ENCODE measurements around the gene TBCK.
"Not testable (repeated sequence)": the region's sequence is repeated elsewhere in the genome, so short reads cannot be mapped to it uniquely, and the experiment has no call there.

The TBCK gene

GRCh38 chr4:106315968-106316772 is at the start of gene TBCK, which contains the start of gene AIMP1:
TSS of gene TBCK (minus strand) at chr4:106316209. CDS start at chr4:106308960, 7,249 bp downstream.
TSS of gene AIMP1 (plus strand) at chr4:106316550. CDS start at chr4:106325010, 8,460 bp downstream.
- peak; percentile 82 for DNase-seq

GRCh38 chr4:106365613-106366012 is 49.6 kb upstream of the TBCK start:
- DNase-seq, result no peak

GRCh38 chr4:106364282-106364681 is 48.3 kb upstream of the TBCK start:
- DNase-seq, result no peak

- no peak for DNase-seq
Measured at GRCh38 chr4:106362086-106362825, 46.2 kb upstream of the TBCK start.

GRCh38 chr4:106358899-106359298 is 42.9 kb upstream of the TBCK start:
- no peak for DNase-seq

DNA sequence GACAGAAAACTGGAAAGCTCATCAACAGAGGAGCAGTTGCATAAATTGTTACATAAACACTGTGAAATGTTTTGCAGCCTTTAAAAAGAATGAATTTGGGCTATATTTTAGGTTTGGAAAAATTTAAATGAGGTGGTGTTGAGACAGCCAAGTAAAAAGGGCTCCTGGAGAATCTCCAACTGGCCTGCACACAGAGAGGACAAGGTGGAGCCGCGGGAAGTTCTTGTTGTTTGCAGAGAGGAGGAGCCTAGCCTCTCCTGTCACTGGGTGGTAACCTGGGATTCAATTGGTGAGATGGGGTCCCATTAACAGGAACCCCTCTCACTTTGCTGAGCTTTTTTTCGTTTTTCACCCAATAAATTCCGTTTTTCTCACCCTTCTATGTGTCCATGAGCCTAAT is 39.2 kb upstream of the TBCK start:
- no peak for DNase-seq

- no peak for DNase-seq
Measured at GRCh38 chr4:106353786-106354185, 37.8 kb upstream of the TBCK start.

- DNase-seq, result no peak
Measured at GRCh38 chr4:106351016-106351415, 35.0 kb upstream of the TBCK start.

DNA sequence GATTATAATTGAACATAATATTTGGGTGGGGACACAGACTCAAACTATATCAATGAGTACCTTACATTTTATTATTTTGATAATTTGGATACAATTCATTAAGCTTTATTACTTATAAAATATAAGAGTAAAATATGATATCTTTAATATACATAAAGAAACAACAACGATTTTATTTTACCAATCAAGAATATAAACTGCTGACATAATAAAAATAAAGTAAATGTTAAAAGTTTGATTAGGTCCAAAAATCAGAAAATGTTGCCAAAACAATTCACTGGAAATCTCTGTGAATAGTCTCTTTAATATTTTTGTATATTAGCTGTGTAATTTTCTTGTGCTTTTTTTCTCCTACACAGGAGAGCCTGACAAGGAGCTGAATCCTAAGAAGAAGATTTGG is 31.2 kb upstream of the TBCK start:
- DNase-seq, result no peak

DNA sequence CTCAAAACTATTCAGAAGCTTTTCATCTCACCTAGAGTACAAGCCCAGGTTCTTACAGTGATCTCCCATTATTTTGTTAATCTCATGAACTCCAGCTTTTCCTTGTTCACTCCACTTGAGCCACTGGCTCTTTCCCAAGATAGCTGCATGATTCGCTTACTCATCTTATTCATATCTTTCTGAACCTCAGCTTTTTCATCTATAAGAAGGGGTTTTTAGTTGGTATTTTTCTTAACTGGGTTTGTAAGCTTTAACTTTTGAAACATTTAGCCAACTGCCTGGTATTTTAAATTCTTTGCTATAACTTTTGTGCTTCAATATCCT is 28.6 kb upstream of the TBCK start:
- no peak for DNase-seq

GRCh38 chr4:106343865-106344646 is 28.0 kb upstream of the TBCK start:
- no peak for DNase-seq

DNA sequence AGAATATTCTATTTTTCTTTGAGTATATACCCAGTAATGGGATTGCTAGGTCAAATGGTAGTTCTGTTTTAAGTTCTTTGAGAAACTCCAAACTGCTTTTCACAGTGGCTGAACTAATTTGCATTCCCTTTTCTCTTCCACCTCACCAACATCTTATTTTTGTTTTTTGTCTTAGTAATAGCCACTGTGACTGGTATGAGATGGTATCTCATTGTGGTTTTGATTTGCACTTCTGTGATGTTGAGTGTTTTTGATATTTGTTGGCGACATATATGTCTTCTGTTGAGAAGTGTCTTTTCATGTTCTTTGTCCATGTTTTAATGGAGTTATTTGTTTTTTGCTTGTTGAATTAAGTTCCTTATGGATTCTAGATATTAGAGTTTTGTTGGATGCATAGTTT is 24.8 kb upstream of the TBCK start:
- DNase-seq, result no peak

DNA sequence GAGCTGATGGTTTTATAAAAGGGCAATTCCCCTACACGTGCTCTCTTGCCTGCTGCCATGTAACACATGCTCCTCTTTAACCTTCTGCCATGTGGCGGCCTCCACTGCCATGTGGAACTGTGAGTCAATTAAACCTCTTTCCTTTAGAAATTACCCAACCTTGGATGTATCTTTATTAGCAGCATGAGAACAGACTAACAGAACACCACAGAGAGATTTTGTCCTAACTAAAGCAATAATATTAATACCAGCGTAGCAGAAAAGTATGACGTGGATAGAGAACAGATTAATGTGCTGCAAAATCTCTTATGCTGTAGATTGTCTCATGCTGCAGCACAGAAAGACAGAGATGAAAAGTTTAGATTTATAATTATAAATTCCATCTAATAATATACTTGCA is 23.4 kb upstream of the TBCK start:
- no peak for DNase-seq

GRCh38 chr4:106338671-106339070 is 22.7 kb upstream of the TBCK start:
- DNase-seq, result no peak

DNA sequence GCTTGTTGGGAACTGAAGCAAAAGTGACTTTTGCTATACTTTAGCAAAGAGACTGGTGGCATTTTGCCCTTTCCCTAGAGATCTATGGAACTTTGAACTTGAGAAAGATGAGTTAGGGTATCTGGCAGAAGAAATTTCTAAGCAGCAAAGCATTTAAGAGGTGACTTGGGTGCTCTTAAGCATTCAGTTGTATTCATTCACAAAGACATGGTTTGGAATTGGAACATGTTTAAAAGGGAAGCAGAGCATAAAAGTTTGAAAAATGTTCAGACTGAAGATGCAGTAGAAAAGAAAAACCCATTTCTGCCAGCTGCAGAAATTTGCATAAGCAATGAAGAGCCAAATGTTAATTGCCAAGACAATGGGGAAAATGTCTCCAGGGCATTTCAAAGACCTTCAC is 21.9 kb upstream of the TBCK start:
- DNase-seq, result no peak

DNA sequence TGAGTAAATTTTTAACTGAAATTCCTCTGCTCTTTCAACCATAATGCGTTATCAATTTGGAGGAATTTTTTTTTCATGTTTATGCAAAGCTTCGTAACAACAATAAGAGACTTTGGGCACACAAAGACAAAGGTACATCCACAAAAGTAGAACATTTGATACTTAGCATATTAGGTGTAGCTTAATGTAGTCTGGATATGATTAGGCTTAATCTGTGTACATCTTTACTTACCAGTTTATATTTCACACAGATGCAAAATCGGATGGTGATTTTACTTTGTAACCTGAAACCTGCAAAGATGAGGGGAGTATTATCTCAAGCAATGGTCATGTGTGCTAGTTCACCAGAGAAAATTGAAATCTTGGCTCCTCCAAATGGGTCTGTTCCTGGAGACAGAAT is 20.6 kb upstream of the TBCK start:
- no peak for DNase-seq

DNA sequence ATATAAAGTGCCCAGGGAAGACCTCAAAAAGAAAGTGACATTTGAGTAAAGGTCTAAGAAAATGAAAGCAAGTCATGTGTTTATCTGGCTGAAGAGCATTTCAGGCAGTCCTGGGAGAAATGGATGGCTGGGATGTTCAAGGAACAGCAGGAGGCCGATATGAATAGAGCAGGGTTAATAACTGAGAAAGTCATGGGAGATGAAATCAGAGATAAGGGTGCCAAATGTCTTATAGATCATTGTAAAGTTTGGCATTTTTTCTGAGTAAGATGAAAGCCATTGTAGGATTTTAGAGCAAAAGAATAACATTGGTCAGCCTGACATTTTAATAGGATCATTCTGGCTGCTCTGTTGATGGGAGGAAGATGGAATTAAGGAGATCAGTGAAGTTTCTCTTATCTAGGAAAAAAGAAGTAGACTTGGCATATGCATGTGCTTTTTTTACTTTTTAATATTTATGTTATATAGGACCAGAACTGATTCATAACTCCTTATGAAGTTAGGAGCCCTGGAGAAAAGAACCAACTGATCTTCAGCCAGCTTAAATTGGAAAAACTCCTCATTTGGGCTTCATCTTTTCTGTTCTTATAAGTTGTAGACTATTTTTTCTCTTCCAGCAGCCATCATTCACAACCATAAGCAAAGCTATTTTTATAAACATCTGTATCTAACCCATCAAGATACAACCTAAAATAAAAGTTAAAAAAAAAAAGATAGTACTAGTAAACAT is 18.9 kb upstream of the TBCK start:
- no peak for DNase-seq

DNA sequence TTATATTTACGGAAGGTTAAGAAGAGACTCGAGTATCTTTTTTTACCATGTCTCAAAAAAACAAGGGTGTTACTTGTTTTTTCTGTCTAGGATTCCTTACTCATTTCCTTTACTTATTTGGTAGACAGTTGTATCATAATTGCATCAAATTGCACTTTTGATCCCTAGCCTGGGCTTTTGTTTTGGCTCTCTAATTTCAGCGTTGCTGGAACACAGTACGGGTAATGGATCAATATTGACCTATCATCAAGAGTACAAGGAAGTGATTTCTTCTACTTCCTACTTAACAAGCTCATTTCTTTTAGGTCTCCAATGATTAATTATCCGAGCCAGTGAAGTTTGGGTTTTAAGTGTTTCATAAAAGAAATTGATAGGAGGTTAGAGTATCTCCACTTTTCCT is 17.2 kb upstream of the TBCK start:
- no peak for DNase-seq

DNA sequence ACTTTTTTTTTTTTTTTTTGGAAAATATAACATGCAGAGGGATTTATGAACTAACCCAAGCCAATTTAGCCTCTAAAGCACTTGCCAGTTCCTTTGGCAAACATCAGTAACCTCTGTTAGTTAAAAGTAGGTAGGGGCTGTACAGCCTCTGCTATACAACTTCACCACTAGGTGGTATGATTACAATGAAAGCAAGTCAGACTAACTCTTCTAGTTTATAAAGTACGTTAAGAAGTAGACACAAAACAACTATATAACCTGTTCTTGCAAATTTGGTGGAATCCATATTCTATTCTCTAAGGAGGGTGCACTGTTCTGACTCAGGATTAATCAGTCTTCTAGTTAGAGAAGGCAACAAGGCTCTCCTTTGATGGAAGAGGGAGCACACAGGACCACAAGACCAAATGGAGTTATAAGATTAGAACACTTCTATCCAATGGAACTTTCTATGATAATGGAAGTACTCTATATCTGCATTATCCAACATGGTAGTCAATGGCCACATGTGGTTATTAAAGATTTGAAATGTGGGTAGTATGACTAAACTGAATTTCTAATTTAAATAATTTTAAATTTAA is 13.1 kb upstream of the TBCK start:
- DNase-seq, result no peak

DNA sequence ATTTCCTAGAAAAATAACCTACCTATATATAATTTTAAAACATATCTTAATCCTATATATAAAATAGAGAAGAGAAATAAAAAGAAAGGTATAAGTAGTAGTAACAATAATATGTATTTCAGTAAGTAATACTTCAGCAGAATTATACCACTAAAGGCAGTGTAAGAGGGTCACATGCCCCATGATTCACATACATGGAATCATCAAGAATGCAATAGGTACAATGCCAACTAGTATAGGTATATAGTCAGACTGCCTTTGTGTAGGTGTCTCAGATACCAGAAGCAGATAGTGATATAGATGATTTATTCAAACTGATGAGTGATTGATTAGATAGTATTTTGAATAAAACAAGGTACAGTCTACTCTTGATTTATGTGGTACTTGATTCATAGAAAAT is 9.8 kb upstream of the TBCK start:
- no peak for DNase-seq

GRCh38 chr4:106323119-106323518 is 7.1 kb upstream of the TBCK start:
- DNase-seq, result no peak

DNA sequence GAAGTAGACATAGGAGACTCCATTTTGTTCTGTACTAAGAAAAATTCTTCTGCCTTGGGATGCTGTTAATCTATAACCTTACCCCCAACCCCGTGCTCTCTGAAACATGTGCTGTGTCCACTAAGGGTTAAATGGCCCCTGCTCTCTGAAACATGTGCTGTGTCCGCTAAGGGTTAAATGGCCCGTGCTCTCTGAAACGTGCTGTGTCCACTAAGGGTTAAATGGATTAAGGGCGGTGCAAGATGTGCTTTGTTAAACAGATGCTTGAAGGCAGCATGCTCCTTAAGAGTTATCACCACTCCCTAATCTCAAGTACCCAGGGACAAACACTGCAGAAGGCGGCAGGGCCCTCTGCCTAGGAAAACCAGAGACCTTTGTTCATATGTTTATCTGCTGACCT is 5.8 kb upstream of the TBCK start:
- DNase-seq, result not testable (repeated sequence)

GRCh38 chr4:106321168-106321567 is 5.2 kb upstream of the TBCK start:
- not testable (repeated sequence) for DNase-seq

Measured in activated effector memory CD4-positive, alpha-beta T cell treated with Interleukin-2 at 50 U/mL for 16 hours (primary cell).